Measurements from ENCODE around the gene CTSD. TPM values are rescaled to one million over a fixed set of nuclear protein-coding genes. Genes with fewer than 3 reads are reported as not detected.

CTSD gene
- total RNA-seq, 1 experiment from 2014 or later, result 158 TPM

- Mint-ChIP-seq H3K9me3 (peaks cover 5 to 12% of the 10 kb centered on the region in 2 experiments), H3K4me1 (no peaks in the 10 kb centered on the region), H3K27me3 (ENCODE audit: low read depth) (peaks cover 31% of the 10 kb centered on the region), H3K4me3 (no peak overlapping the region), H3K36me3 (ENCODE audit: insufficient read depth in 1 of 3, low read depth in 3 of 3) (peaks cover 0 to 4% (median 0%) of the 10 kb centered on the region in 3 experiments; a peak in 2 of 7 replicates), H3K27ac (no peak overlapping the region)
- Histone ChIP-seq H4K20me1 (ENCODE audit: control insufficient read depth, insufficient read depth, insufficient read length) (peaks cover 12% of the 10 kb centered on the region), H3K14ac (ENCODE audit: insufficient read depth, low read length) (no peak overlapping the region), H3K4ac (ENCODE audit: low read depth, low read length) (no peak overlapping the region), H3K56ac (ENCODE audit: insufficient read length, low read depth, low read length) (no peak overlapping the region), H3K79me1 (ENCODE audit: insufficient read depth, low read depth, low read length, poor library complexity, severe bottlenecking) (no peaks in the 10 kb centered on the region), H3K9me3 (ENCODE audit: control insufficient read depth, low read depth, low read length) (no peaks in the 10 kb centered on the region), H3K4me2 (ENCODE audit: insufficient read depth, insufficient read length, low read length) (no peak overlapping the region), H3T11ph (ENCODE audit: low read length) (no peak overlapping the region), H3K4me1 (ENCODE audit: insufficient read depth, low read length) (no peaks in the 10 kb centered on the region), H2BK15ac (ENCODE audit: low read depth, low read length) (no peak overlapping the region), H2BK120ac (ENCODE audit: low read depth, low read length, poor library complexity, severe bottlenecking) (no peak overlapping the region), H3K23me2 (ENCODE audit: insufficient read length, low read depth, low read length, poor library complexity, severe bottlenecking) (no peaks in the 10 kb centered on the region), H3K79me2 (ENCODE audit: insufficient read depth, low read length) (no peaks in the 10 kb centered on the region), H4K8ac (replicated peaks; ENCODE audit: insufficient read length, low read depth, low read length) (no peak overlapping the region), H2BK12ac (ENCODE audit: insufficient read length, low read depth, low read length) (no peak overlapping the region), H3K23ac (ENCODE audit: insufficient read length, low read depth, low read length) (no peak overlapping the region), H2BK20ac (ENCODE audit: low read depth, low read length, poor library complexity, severe bottlenecking) (no peak overlapping the region), H3K9ac (ENCODE audit: extremely low read depth, insufficient read length, low read length) (no peak overlapping the region), H2AFZ (ENCODE audit: low read length) (no peak overlapping the region), H3K27me3 (ENCODE audit: insufficient read depth, low read length) (no peaks in the 10 kb centered on the region; the same call in 1 of the 2 replicates), H2AK5ac (ENCODE audit: insufficient read length, low read length) (no peak overlapping the region), H4K5ac (ENCODE audit: insufficient read length, low read depth, low read length) (no peak overlapping the region), H3K27ac (ENCODE audit: insufficient read length, low read depth, low read length) (no peak overlapping the region), H3K18ac (ENCODE audit: insufficient read length, low read depth, low read length) (no peak overlapping the region), H4K91ac (ENCODE audit: insufficient read length, low read depth, low read length) (no peak overlapping the region), H2BK5ac (ENCODE audit: insufficient read length, low read length) (no peak overlapping the region)
- TF ChIP-seq CTCF (conservative IDR thresholded peaks at IDR 0.05), result no peak
- DNase-seq, result no peak
- no CpG with 5 or more reads among the region's 4 CpGs for WGBS (ENCODE audit: extremely low coverage, insufficient read length, low lambda C conversion rate)
These were observed 22.0 kb downstream of the CTSD start for GRCh38 chr11:1741741-1742140.
